ENCODE measurements around the gene PHLDA2.

The PHLDA2 gene

DNA sequence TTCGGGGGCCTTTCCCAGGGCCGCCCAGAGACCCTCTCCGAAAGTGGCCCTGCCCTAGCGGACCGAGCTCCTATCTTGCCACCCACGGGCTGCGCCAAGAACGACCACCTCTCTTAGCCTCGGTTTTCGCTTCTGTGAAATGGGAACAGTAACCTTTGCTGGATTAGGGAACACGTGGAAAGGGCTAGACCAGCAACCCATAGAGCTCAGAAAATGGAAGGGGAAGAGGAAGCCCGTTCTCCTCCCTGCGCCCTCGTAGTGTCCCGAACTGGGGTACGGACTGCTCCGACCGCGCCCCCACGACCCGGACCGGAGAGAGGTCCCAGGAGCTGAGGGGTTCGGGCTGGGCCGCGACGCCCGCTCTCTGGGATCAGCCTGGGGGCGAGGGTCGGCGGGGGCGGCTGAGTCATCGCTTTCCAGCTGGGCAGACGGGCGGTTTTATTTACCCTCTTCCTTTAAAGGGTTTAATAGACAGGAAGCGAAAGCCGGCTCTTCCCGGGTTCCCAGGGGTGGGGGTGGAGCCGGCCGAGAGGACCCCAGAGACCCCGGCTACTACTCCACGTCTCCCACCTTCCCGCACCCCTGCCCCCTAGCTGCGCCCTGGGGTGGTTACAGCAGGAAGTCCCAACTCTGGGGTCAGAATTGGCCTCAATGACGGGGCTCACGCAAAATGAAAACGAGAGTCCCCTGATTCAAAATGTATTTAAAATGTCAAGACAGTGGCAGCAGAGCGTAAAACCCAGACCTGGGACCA lies 907 bp upstream of the PHLDA2 start:
- peak; percentile 64 for DNase-seq

DNA sequence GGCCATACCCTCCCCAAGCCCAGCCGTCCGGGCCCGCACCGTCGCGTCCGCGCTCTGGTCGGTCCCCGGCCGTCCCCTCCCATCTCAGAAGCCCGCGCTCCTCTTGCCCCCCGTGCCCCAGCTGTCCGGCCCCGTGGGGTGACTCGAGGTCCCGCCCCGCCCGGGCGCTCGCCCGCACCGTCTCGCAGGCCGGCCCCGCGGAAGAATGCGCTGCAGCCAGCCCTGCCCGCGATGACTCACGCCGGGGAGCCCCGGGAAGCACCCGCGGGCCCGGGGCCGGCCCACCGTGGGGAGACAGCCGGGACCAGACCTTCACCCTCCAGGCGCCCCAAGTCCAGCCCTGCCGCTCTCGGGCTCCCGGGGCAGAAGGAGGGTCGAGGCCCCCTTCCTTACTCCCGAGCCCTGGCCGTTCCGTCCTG lies 320 bp upstream of the PHLDA2 start:
- DNase-seq = peak; percentile 67

DNA sequence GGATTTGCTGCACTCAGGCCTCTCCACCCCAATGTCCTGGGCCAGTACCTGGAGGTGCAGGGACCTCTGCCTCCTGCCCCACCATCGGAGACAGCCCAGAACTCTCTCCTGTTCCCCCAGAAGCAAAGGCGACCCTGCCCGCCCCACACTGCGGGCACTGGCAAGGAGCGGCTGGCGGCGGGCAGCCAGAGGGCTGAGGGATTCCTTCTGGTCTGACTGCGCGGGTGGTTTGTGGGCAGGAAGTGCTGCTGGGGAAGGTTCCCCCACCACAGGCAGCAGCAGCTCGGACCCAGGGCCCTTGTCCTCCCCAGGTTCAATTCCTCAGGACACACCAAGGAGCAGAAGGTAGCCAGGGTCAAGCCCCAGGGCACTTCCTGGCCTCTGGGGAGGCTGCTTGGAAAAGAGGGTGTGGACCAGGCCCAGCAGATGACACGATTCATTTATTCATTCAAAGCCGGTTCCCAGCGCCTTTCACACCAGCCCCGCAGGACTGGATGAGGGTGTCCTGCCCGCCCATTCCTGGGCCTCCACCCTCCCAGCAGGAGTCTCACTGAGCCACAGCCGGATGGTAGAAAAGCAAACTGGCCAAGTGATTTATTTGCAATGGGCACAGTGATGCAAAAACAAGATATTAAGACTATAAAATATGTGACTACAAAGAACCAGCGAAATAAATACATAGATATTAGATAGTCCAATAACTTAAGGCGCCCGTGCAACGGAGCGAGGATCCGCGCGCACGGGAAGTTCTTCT lies 1.2 kb downstream of the PHLDA2 start:
- DNase-seq = no peak

DNA sequence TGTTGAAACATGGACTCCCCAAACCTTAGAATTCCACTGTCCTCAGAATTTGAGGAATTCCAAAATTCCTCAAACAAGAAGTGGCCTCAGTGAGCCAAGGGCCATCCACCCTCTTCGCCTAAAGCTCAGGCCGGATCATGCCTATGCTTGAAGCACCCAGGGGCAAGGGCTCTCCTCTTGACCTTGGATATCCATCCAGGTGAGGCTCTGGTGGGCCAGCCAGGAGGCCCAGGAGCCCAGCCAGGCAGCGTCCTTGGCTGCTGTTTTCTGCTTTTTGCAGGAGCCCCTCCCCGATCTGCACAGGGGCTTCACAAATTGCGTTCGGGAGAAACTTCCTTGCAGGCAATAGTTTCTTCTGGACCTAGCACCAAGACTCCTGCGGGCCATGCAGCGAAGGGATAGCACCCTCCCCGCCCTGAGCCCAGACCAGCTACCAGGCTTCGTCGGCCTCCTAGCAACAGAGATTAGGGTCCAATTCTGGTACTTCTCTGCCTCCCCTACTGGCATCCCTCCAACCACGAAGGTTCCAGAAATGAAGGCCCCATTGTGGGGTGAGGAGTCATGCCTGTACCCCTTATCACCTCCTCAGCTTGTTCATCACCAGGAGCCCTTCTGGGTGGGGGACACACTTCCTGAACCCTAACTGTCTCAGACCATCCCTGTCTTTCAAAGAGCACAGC lies 2.0 kb downstream of the PHLDA2 start:
- DNase-seq = no peak

DNA sequence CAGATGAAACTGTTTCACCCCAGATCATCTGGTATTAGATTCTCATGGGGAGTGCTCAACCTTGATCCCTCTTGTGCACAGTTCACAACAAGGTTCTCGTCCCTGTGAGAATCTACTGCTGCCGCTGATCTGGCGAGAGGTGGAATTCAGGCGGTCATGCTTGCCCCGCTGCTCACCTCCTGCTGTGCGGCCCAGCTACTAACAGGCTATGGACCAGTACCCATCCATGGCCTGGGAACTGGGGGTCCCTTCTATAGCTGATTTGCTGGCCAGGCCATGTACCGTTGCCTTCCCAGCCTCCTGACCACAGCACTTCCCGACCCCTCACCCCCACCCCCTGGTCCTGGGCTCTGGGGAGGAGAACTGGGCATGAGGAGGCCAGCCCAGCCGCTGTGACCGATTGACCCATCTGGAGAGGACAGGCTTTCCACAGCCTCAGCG lies 2.6 kb downstream of the PHLDA2 start:
- no peak for DNase-seq

DNA sequence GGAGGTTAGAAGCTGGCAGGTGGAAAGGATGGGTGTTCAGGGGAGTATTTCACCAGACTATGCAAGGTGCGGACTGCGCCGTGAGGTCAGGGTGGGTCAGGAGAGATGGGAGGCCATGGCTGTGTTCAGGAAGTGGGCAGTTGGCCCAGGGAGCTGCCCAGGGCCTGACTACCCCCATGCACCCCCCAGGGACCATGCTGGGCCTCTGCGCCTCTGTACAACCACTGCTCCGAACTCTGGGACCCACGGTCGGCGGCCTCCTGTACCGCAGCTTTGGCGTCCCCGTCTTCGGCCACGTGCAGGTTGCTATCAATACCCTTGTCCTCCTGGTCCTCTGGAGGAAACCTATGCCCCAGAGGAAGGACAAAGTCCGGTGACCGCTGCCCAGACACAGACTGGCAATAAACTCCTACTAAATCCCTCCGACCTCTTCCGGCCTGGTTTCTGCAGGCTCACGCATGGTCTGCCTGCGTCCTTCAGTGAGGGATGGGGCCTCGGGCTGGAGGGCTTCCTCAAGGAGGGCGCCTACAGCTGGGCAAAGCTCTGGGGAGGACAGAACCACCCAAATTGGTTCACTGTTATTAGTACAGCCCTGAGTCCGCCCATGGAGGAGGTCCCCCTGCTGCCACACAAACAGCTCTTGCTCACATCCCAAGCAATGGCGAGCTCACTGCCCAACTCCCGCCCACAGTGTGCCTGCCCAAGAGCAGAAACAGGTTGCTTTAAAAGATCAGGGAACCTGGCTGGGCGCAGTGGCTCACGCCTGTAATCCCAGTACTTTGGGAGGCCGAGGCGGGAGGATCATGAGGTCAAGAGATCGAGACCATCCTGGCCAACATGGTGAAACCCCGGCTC lies 4.2 kb downstream of the PHLDA2 start:
- DNase-seq = no peak

DNA sequence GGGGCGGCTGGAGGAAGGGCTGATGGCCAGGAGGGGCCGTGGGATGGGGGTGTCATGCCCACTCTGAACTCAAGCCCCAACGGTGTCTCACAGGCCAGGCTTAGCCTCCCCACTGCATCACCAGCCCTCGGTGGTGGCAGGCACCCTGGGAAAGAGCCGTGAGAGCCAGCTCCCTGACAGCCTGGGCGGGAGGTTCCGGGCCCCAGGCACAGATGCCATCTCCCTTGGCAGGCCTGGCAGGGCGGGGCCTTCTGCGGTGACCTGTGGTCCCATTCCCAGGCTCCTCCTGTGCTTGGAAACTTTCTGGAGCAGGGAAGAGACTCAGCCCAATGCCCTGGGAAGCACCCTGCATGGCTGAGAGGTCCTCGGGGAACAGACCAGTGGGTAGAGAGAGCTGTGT lies 4.8 kb downstream of the PHLDA2 start:
- no peak for DNase-seq

DNA sequence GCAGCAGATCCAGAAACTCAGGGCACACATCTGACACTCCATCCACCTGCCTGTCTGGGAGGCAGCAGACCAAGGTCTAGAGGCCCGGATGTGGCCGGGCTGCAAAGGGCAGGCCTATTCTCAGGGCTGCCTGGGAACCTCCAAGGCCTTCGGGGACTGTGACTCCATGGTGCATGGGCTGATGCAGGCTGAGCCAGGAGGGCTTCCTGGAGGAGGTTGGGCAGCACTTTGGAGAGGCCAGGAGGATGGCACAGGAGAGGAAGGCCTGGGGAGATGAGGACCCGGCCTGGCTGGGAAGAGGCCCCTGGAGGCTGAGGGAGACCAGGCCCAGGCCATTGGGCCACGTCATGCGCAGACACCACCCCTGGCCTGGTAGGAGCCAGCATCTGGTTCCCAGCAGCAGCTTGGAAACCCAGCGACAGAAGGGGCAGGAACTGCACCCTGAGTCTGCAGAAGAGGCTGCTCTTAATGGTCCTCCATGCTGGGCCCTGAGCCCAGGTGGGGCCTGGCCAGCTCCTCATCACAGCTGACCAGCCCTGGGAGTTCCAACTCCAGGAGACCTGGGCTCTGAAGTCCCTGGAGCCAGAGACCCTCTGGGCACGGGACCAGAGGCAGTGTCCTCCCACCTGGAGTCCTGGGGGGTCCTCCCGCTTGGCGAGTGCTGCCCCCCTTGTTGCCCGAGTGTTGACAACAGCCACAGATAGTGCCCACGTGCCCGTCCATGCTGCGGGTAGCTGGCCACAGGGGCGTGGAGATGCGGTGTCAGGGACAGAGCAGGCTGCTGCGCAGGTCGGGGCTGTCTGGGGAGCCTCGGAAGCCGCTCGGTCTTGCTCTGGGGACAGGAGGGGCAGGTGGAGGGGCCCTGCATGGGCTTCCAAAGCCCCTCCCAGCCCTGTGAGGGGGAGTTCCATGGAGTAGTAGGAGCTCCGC lies 5.5 kb downstream of the PHLDA2 start:
- no peak for DNase-seq

DNA sequence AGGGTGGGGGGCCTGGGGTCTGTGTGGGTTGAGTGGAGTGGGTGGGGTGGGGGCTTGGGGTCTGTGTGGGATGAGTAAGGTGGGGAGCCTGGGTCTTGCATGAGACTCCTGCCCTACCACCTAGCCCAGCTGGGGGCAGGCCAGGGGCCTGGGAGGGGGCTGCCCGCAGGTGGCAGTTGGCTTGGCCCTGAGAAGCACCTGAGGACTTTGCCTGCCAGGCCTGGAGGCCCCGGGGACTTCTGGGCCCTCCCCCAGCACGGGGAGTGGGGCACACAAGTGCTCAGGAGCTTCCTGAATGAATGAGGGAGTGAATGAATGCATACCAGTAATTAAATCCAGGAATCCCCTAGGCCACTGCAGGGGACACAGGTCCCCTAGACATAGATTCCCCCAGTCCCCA lies 6.6 kb downstream of the PHLDA2 start:
- no peak for DNase-seq

DNA sequence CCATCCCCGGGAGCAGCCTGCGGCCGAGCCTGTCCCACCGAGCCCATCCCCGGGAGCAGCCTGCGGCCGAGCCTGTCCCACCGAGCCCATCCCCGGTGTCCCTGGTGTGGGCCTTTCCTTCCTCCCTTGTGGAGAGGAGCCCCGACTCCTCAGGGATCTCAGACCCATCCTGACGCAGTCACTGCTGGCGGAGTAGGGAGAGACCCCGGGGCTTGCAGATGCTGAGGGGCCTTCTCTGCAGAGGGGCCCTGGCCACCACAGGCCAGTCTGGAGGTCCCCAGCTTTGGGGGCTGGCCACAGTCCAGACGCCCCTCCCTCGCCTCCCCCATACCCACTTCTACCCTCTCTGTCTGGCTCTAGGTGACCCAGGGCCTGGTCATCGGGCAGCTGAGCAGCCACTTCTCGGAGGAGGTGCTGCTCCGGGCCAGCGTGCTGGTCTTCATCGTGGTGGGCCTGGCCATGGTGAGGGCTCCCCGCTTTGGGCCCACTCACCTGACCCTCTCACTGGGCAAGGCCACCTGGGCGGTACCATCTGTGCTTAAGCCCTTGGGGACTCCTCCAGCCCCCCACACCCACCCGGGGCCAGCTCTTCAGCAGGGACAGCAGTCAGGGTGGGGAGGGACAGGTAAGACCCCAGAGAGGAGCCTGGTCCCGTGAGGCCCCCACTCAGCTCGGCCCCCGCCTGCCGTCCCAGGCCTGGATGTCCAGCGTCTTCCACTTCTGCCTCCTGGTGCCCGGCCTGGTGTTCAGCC lies 7.3 kb downstream of the PHLDA2 start:
- DNase-seq = no peak

DNA sequence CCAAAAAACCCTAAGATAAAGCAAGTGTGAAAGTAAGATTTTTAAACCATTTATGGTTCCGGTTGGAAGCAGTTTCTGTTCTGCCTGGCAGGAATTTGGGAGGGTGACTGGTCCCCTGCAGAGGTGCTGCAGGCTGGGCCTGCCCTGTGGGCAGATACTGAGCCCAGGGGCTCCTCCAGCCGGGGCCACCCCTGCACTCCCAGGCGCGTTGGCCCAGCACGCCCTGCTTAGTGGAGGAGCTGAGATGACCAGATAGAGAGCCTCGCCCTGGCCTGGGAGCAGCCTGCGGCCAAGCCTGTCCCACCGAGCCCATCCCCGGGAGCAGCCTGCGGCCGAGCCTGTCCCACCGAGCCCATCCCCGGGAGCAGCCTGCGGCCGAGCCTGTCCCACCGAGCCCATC lies 8.0 kb downstream of the PHLDA2 start:
- no peak for DNase-seq

DNA sequence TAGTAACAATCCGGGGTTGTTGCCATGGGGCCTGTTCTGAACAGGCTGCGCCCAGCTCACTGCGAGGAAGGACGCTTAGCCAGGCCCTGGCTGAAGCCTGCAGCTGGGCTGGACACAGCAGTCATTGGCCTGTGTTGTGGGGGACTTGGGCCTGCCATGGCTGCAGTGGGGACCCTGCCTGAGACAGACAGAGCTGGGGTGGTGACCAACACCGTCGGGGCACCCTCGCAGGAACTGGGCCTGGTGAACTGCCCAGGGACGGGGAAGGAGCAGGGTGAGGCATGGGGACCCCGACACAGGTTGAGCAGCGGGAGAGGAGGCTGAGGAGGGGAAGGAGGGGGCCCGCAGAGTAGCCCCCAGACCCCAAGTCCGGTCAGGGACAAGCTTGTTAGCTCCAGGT lies 8.9 kb downstream of the PHLDA2 start:
- DNase-seq = no peak

DNA sequence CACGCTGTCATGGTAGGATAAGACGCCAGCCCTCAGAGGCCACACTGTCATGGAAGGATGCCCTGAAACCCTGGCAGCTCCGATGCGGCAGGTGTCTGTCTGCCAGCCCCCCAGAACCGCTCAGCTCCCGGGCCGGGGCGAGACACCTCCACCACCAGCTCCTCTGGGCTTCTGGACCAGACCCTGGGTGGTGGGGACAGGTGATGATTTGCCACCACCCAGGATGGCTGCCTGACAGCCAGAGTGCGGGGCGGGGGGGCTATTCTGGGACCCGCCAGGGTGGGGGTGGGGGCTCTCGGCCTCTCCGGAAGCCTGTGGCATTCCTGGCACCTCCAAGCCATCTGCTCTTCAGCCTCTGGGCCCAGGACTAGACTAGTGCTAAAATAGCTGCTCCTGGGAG lies 9.4 kb downstream of the PHLDA2 start:
- no peak for DNase-seq

DNA sequence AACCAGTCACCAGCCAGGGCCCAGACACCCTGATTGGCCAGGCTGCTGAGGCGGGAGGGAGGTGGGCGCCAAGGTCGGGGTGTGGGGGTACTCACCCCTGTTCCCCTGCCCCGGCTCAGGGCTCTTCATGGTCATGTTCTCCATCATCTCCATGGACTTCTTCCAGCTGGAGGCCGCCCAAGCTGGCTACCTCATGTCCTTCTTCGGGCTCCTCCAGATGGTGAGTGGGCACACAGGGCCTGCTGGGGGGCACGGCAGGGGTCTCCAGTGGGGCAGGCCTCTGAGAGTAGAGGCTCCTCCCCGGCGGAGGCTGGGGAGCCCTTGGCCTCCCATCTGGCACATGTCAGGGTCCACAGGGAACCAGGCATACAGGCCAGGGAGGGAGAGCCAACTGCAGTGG lies 10.0 kb downstream of the PHLDA2 start:
- DNase-seq = no peak

DNA sequence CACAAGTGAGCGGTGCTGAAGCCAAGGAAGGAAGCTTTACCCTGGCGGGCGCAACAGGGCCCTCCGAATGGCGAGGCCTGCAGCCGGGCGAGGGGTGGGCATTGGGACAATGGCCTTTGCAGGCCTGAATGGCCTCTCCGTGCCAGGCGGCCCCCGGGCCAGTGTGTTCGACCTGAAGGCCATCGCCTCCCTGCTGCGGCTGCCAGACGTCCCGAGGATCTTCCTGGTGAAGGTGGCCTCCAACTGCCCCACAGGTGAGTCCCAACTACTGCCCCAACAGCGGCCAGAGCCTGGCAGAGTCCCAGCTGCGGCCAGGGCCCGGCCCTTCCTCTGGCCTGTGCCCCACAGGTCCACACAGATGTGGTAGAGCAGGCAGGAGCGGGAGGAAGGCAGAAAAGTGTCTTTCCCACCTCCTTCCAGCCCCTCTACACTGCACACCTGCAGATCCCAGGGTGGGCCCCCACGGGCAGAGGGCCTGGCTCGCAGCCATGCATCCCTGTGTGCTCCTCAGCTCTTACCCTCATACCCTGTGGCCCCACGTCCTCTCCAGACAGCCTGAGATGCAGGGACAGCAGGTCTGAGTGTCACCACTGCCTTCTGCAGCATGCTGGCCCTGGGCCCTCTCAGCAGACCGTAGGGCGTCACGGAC lies 11.3 kb downstream of the PHLDA2 start:
- no peak for DNase-seq

DNA sequence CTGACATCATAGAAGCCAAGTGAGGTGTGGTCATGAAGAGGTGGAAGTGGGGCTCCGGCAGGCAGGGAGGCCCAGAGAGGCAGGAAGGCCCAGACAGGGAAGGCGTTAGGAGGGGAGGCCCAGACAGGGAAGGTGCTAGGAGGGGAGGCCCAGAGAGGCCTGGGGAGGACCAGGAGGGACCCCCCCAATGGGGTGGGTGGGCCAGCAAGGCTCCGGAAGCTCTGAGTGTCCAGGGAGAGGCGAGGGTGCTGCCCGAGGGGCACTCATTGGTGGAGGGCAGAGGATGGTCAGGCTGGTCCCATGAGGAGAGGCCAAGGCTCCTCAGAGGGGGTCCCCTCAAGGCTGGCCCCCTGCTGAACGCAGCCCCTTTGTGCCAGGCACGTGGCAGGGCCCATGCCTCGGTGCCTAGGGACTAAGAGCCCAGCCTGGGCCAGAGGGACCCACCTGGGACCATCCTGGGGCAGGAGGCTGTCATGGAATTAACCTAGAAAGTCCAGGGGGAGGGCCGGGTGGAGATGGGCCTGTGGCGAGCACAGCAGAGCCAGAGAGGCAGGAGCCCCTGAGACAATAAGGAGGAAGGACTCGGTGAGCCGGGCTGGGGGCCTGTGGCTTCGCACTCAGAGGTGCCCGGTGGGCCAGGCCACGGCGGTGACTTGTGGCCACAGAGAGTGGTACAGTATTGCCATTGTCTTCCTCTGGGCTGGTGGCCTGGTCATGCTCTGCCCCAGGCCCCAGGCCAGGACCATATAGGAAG lies 12.2 kb downstream of the PHLDA2 start:
- no peak for DNase-seq

DNA sequence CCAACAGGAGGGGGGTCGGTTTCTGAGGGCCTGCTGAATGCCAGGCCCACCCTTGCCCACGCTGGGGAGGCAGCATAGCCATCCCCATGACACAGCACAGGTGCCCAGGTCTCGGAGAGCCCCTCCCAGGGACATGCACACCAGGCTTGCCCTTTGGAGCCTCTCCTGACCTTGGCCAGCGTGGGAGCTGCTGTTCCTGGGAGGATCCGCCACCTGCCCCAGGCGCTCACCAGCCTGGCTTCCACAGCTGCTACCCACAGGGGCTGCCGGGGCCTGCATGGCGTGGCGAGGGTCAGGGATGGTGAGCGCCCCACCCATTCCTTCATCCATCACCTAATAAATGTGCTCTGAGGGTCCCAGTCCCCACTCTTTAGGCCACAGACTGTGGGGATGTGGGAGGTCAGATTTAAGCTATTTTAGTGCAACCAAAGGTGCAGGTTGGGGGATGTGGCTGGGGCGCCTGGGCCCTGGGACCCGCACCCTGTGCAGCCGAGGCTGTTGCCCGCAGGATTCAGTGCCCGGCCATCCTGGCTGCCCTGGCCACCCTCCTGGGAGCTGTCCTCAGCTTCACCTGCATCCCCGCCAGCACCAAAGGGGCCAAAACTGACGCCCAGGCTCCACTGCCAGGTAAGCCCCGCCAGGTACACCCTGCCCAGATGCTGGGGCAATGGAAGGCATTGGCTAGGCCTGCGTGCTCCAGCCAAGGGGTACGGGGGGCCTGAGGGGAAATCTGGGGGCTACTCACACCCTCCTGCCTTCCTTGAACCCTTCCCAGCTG lies 12.9 kb downstream of the PHLDA2 start:
- DNase-seq = no peak

DNA sequence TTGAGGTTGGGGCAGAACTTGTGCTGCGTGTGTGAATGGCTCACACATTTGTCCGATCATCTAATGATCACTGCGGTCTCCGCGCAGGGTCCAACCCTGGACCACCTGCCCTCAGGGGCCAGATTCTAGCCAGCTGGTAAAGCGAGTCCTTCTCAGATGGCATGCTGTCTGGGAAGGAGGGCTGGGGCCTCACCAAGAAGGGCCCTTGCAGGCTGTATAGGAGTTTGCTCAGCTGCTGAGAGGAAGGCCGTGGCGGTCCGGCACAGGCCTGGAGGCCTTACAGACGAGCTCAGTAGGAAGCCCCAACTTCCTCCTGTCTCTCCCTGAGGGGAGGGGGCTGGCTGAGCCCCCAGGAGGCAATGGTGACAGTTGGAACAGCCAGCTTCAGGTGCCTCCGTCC lies 13.7 kb downstream of the PHLDA2 start:
- DNase-seq = no peak
